Measurements from ENCODE around the gene RAPGEF1. TPM values are rescaled to one million over a fixed set of nuclear protein-coding genes. Genes with fewer than 3 reads are reported as not detected.
A peak's percentile ranks its signal among the peaks of the same experiment; 100 is the strongest.
"Not testable (repeated sequence)": the region's sequence is repeated elsewhere in the genome, so short reads cannot be mapped to it uniquely, and the experiment has no call there.

Gene RAPGEF1
- total and polyA plus RNA-seq, 2 experiments from 2014 or later = 9.9 to 82.8 TPM

DNA sequence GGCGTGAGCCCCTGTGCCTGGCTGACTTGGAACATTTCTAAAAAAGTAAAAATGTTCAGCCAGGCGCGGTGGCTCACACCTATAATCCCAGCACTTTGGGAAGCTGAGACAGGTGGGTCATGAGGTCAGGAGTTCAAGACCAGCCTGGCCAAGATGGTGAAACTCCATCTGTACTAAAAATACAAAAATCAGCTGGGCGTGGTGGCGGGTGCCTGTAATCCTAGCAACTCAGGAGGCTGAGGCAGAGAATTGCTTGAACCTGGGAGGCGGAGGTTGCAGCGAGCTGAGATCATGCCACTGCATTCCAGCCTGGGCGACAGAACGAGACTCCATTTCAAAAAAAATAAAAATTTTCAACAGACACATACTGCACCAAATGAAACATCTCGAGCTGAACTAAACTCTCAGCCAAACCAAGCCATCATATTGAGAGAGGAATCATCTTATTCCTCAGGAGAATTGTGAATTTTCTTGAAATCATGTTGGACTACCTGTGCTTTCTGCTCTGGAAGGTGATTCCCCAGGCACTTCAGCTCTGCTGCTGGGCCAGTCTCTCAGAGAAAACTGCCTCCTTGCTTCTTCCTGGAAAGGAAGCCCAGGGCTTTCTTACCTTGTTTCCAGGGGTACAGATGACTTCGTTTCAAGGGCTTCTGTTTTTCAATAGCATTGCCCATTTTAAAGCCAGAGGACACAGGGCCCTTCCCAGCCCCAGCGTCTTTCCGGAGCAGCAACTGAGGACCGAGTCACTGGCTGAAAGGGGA lies 30.7 kb downstream of the RAPGEF1 start:
- H3K27ac ChIP-seq (ENCODE audit: low read depth) = peak overlapping the region; percentile 68; the same call in 1 of the 2 replicates
- H3K27me3 Mint-ChIP-seq (ENCODE audit: insufficient read depth, low read depth, poor library complexity); H3F3A ChIP-seq (replicated peaks; ENCODE audit: low read depth); H3K9me3 Mint-ChIP-seq; ATAC-seq; H3K4me2 ChIP-seq; H3K9me2 ChIP-seq (ENCODE audit: insufficient read depth); H3K4me3 ChIP-seq; H4K20me1 ChIP-seq (replicated peaks; ENCODE audit: insufficient read depth); DNase-seq (ENCODE audit: low spot score); H3K27me3 ChIP-seq (ENCODE audit: insufficient read depth); H3K4me3 Mint-ChIP-seq; H2AFZ ChIP-seq; H3K36me3 ChIP-seq (ENCODE audit: insufficient read depth); H3K36me3 Mint-ChIP-seq (ENCODE audit: low read depth): not testable (repeated sequence)
- peaks cover 98% of the 10 kb centered on the region for H3K79me2 ChIP-seq (replicated peaks; ENCODE audit: insufficient read depth)
- Mint-ChIP-seq H3K27ac (peak overlapping the region; percentile 81), H3K4me1 (peaks cover 63% of the 10 kb centered on the region)
- H3K4me1 ChIP-seq (ENCODE audit: insufficient read depth) = peaks cover 57% of the 10 kb centered on the region

- H2AFZ ChIP-seq = no peak overlapping the region
- Mint-ChIP-seq H3K4me1 (peaks cover 69% of the 10 kb centered on the region), H3K4me3 (no peak overlapping the region), H3K36me3 (ENCODE audit: low read depth) (no peaks in the 10 kb centered on the region), H3K27ac (peak overlapping the region; percentile 90; the same call in 1 of the 2 replicates), H3K9me3 (no peaks in the 10 kb centered on the region), H3K27me3 (ENCODE audit: insufficient read depth, low read depth, poor library complexity) (peaks cover 7% of the 10 kb centered on the region)
- H3K4me1 ChIP-seq (ENCODE audit: insufficient read depth) = peaks cover 63% of the 10 kb centered on the region
- peaks cover 3% of the 10 kb centered on the region; the same call in 1 of the 2 replicates for H4K20me1 ChIP-seq (replicated peaks; ENCODE audit: insufficient read depth)
- no peak overlapping the region for H3K4me3 ChIP-seq
- no peaks in the 10 kb centered on the region for H3K27me3 ChIP-seq (ENCODE audit: insufficient read depth)
- H3K79me2 ChIP-seq (replicated peaks; ENCODE audit: insufficient read depth) = peaks cover 98% of the 10 kb centered on the region
- no peak for ATAC-seq
- H3K9me2 ChIP-seq (ENCODE audit: insufficient read depth) = no peaks in the 10 kb centered on the region
- 0 out of 2 replicates have a peak overlapping the region, but pooled peaks have one; percentile 24 for H3K4me2 ChIP-seq
- no peaks in the 10 kb centered on the region for H3K36me3 ChIP-seq (ENCODE audit: insufficient read depth)
- DNase-seq (ENCODE audit: low spot score) = no peak
- 0 out of 2 replicates have a peak, but pooled peaks cover 3% of the 10 kb centered on the region for H3F3A ChIP-seq (replicated peaks; ENCODE audit: low read depth)
- H3K27ac ChIP-seq (ENCODE audit: low read depth) = peak overlapping the region; percentile 65; the same call in 1 of the 2 replicates
- TF ChIP-seq STAT1 (IDR thresholded peaks at IDR 0.05; ENCODE audit: unreplicated experiment) = no peak
- TF ChIP-seq NANOG (IDR thresholded peaks at IDR 0.05; ENCODE audit: borderline replicate concordance) = no peak
- TF ChIP-seq, protein P1, sequence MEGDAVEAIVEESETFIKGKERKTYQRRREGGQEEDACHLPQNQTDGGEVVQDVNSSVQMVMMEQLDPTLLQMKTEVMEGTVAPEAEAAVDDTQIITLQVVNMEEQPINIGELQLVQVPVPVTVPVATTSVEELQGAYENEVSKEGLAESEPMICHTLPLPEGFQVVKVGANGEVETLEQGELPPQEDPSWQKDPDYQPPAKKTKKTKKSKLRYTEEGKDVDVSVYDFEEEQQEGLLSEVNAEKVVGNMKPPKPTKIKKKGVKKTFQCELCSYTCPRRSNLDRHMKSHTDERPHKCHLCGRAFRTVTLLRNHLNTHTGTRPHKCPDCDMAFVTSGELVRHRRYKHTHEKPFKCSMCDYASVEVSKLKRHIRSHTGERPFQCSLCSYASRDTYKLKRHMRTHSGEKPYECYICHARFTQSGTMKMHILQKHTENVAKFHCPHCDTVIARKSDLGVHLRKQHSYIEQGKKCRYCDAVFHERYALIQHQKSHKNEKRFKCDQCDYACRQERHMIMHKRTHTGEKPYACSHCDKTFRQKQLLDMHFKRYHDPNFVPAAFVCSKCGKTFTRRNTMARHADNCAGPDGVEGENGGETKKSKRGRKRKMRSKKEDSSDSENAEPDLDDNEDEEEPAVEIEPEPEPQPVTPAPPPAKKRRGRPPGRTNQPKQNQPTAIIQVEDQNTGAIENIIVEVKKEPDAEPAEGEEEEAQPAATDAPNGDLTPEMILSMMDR (conservative IDR thresholded peaks at IDR 0.05; ENCODE audit: low read depth in 2 of 2) = no peak
- no peak for TF ChIP-seq ZNF114 (CRISPR knock-in tag; IDR thresholded peaks at IDR 0.05)
- TF ChIP-seq POLR2AphosphoS5 (IDR thresholded peaks at IDR 0.05; ENCODE audit: low read depth) = no peak
- no peak for TF ChIP-seq EZH2phosphoT487 (IDR thresholded peaks at IDR 0.05; ENCODE audit: unreplicated experiment)
- TF ChIP-seq, protein P2, sequence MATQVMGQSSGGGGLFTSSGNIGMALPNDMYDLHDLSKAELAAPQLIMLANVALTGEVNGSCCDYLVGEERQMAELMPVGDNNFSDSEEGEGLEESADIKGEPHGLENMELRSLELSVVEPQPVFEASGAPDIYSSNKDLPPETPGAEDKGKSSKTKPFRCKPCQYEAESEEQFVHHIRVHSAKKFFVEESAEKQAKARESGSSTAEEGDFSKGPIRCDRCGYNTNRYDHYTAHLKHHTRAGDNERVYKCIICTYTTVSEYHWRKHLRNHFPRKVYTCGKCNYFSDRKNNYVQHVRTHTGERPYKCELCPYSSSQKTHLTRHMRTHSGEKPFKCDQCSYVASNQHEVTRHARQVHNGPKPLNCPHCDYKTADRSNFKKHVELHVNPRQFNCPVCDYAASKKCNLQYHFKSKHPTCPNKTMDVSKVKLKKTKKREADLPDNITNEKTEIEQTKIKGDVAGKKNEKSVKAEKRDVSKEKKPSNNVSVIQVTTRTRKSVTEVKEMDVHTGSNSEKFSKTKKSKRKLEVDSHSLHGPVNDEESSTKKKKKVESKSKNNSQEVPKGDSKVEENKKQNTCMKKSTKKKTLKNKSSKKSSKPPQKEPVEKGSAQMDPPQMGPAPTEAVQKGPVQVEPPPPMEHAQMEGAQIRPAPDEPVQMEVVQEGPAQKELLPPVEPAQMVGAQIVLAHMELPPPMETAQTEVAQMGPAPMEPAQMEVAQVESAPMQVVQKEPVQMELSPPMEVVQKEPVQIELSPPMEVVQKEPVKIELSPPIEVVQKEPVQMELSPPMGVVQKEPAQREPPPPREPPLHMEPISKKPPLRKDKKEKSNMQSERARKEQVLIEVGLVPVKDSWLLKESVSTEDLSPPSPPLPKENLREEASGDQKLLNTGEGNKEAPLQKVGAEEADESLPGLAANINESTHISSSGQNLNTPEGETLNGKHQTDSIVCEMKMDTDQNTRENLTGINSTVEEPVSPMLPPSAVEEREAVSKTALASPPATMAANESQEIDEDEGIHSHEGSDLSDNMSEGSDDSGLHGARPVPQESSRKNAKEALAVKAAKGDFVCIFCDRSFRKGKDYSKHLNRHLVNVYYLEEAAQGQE (IDR thresholded peaks at IDR 0.05; ENCODE audit: unreplicated experiment) = no peak
- TF ChIP-seq ETS1 (IDR thresholded peaks at IDR 0.05) = no peak
These were observed 31.5 kb downstream of the RAPGEF1 start for GRCh38 chr9:131708226-131709002.
